PC-3 (cell line): ENCODE data around the gene APMAP. TPM values are rescaled to one million over a fixed set of nuclear protein-coding genes. Genes with fewer than 3 reads are reported as not detected.

Experiments used
- ATAC-seq: fragments of 200-7000 bp; cut with Tn5 transposase; 2 replicates; pipeline ENCODE4 v1.9.1; 2020; ENCODE audit warnings: mild to moderate bottlenecking, moderate library complexity
- BruUV-seq: library from RNA; stranded (reverse); fragments of 400-500 nt; replicated peaks from 2 replicates; lab custom pipeline; 2021; lab: Mats Ljungman, UMichigan
- CTCF ChIA-PET: fragments of 300-600 bp; sonication (Branson Sonifier 250); formaldehyde crosslinking; loops from one replicate; lab custom pipeline; 2022; ENCODE audit warnings: antibody characterized with exemption; lab: Charles Lee
- POLR2A ChIA-PET: fragments of 300-600 bp; sonication (Branson Sonifier 250); formaldehyde crosslinking; loops from one replicate; lab custom pipeline; 2022; ENCODE audit warnings: antibody characterized with exemption; ENCODE audit not compliant: unreplicated experiment; lab: Charles Lee
- DNase-seq: peaks from one replicate; pipeline ENCODE4 v3.0.0-alpha.2; 2015
- H2AFZ ChIP-seq: fragments of 300-600 bp; sonication (generic); 2 replicates; pipeline ENCODE4 v1.6.0; 2016; ENCODE audit warnings: antibody characterized with exemption, low read length
- H3F3A ChIP-seq: fragments of 300-600 bp; sonication (generic); one replicate; pipeline ENCODE4 v1.6.0; 2017; ENCODE audit warnings: antibody characterized with exemption, low read length, control low read depth, mild to moderate bottlenecking; ENCODE audit not compliant: unreplicated experiment
- H3K27ac ChIP-seq: fragments of 300-600 bp; sonication (generic); 2 replicates; pipeline ENCODE4 v1.5.1; 2016; ENCODE audit warnings: mild to moderate bottlenecking, low read length
- H3K27me3 ChIP-seq: fragments of 300-600 bp; sonication (generic); 2 replicates; pipeline ENCODE4 v1.6.1; 2016; ENCODE audit warnings: low read length, mixed read lengths
- H3K36me3 ChIP-seq: fragments of 300-600 bp; sonication (generic); 2 replicates; pipeline ENCODE4 v1.6.1; 2016; ENCODE audit warnings: low read depth, mixed run types, low read length, mixed read lengths
- H3K4me1 ChIP-seq: fragments of 300-600 bp; sonication (generic); 2 replicates; pipeline ENCODE4 v1.5.1; 2016; ENCODE audit warnings: low read length; ENCODE audit not compliant: insufficient read depth
- H3K4me2 ChIP-seq: fragments of 300-600 bp; sonication (generic); 2 replicates; pipeline ENCODE4 v1.6.0; 2016; ENCODE audit warnings: low read length
- H3K4me3 ChIP-seq: fragments of 300-600 bp; sonication (generic); 2 replicates; pipeline ENCODE4 v1.5.1; 2016; ENCODE audit warnings: mild to moderate bottlenecking, low read length, mixed read lengths
- H3K79me2 ChIP-seq: fragments of 300-600 bp; sonication (generic); 2 replicates; pipeline ENCODE4 v1.6.1; 2017; ENCODE audit warnings: low read length, mixed read lengths
- H3K9ac ChIP-seq: fragments of 300-600 bp; sonication (generic); 2 replicates; pipeline ENCODE4 v1.6.0; 2016; ENCODE audit warnings: mild to moderate bottlenecking, low read length
- H3K9me2 ChIP-seq: fragments of 300-600 bp; sonication (generic); replicated peaks from 2 replicates; pipeline ENCODE4 v1.6.1; 2016; ENCODE audit warnings: mixed run types, low read length, mixed read lengths
- H3K9me3 ChIP-seq: fragments of 300-600 bp; sonication (generic); 2 replicates; pipeline ENCODE4 v1.6.1; 2016; ENCODE audit warnings: low read length, mixed read lengths
- H4K20me1 ChIP-seq: fragments of 300-600 bp; sonication (generic); 2 replicates; pipeline ENCODE4 v1.6.1; 2016; ENCODE audit warnings: low read length, mixed read lengths
- EZH2 ChIP-seq: fragments of 300-600 bp; sonication (generic); IDR thresholded peaks from one replicate; pipeline ENCODE4 v1.6.1; 2017; ENCODE audit warnings: antibody characterized with exemption, mild to moderate bottlenecking, low read length; ENCODE audit not compliant: unreplicated experiment
- EZH2phosphoT487 ChIP-seq: fragments of 300-600 bp; sonication (generic); IDR thresholded peaks from 2 replicates; pipeline ENCODE4 v1.6.1; 2018; ENCODE audit warnings: mild to moderate bottlenecking, antibody characterized with exemption, low read length, borderline replicate concordance
- intact Hi-C: fragments of 100-400 bp; cut with micrococcal nuclease; formaldehyde crosslinking; loops from 2 replicates; pipeline ENCODE4 v1.9.0; 2023
- total RNA-seq: library from RNA; depleted of rRNA; stranded (reverse); fragments of >200 nt; gene quantifications from 2 replicates; pipeline ENCODE4 v1.2.3, GENCODE V29; 2014
- TF ChIP-seq, protein P1 (sequence below): fragments of 300-600 bp; sonication (generic); conservative IDR thresholded peaks from 2 replicates; pipeline ENCODE4 v1.5.1; 2017; ENCODE audit warnings: antibody characterized with exemption, low read depth, mild to moderate bottlenecking, low read length

APMAP gene
- total RNA-seq, 1 experiment from 2014 or later = 134 TPM

DNA sequence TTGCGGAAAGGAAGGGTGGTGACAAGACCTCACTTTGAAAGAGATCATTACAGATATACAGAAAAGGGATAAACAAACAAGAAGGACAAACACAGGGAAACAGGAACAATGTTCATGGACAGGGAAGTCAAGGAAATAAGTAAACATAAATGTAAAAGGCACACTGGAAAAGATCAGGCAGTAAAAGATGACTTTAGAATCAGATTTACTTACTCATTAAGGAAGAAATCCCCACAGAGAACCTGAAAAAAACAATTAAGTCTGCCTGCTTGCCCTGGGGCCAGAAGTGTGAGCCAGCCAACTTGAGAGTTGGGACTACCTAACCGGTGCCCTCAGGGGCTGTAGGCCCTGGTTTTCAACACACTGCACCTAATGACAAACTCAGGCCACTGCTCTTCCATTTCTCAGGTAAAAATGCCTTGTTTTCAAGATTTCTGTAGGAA is 1.7 kb downstream of the APMAP start:
- intact Hi-C loops = loop anchor here (5.0 to 10.0 kb wide), 4 partner anchors 59 to 304 kb away; partner anchors contain the start of gene ENTPD6
- Histone ChIP-seq H3K27me3 (no peaks in the 10 kb centered on the region), H3K36me3 (no peaks in the 10 kb centered on the region), H3K4me3 (peak overlapping the region; percentile 88), H4K20me1 (no peaks in the 10 kb centered on the region), H3F3A (no peaks in the 10 kb centered on the region), H3K9me3 (no peaks in the 10 kb centered on the region), H3K79me2 (peaks cover 66% of the 10 kb centered on the region), H3K4me2 (peak overlapping the region; percentile 87), H3K9me2 (no peaks in the 10 kb centered on the region), H3K4me1 (peaks cover 42% of the 10 kb centered on the region), H2AFZ (no peak overlapping the region), H3K27ac (no peak overlapping the region), H3K9ac (no peak overlapping the region)
- BruUV-seq = no TSS peak
- POLR2A ChIA-PET = no interaction called here
- no peak for DNase-seq
- CTCF ChIA-PET = no interaction called here
- ATAC-seq = no peak
- TF ChIP-seq, protein P1, sequence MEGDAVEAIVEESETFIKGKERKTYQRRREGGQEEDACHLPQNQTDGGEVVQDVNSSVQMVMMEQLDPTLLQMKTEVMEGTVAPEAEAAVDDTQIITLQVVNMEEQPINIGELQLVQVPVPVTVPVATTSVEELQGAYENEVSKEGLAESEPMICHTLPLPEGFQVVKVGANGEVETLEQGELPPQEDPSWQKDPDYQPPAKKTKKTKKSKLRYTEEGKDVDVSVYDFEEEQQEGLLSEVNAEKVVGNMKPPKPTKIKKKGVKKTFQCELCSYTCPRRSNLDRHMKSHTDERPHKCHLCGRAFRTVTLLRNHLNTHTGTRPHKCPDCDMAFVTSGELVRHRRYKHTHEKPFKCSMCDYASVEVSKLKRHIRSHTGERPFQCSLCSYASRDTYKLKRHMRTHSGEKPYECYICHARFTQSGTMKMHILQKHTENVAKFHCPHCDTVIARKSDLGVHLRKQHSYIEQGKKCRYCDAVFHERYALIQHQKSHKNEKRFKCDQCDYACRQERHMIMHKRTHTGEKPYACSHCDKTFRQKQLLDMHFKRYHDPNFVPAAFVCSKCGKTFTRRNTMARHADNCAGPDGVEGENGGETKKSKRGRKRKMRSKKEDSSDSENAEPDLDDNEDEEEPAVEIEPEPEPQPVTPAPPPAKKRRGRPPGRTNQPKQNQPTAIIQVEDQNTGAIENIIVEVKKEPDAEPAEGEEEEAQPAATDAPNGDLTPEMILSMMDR = no peak
- TF ChIP-seq EZH2phosphoT487 (no peak), EZH2 (no peak)

GRCh38 chr20:24989162-24989561 is 3.4 kb downstream of the APMAP start:
- Histone ChIP-seq H3K9me3 (no peaks in the 10 kb centered on the region), H3K4me2 (no peak overlapping the region), H3K27ac (no peak overlapping the region), H4K20me1 (no peaks in the 10 kb centered on the region), H3K79me2 (peaks cover 81% of the 10 kb centered on the region), H3K36me3 (no peaks in the 10 kb centered on the region), H3K9me2 (no peaks in the 10 kb centered on the region), H3K4me3 (no peak overlapping the region), H3K9ac (no peak overlapping the region), H3K27me3 (no peaks in the 10 kb centered on the region), H3F3A (no peaks in the 10 kb centered on the region), H3K4me1 (peaks cover 31% of the 10 kb centered on the region), H2AFZ (no peak overlapping the region)
- no TSS peak for BruUV-seq
- TF ChIP-seq EZH2phosphoT487 = no peak
- TF ChIP-seq, protein P1 = no peak
- no peak for TF ChIP-seq EZH2
- no peak for ATAC-seq
- no peak for DNase-seq
- intact Hi-C loops = no loop called here
- POLR2A ChIA-PET = no interaction called here
- CTCF ChIA-PET = no interaction called here
